Endometrial microvascular endothelial cells (primary cell): Measurements from ENCODE around the gene SYNGR4. TPM values are rescaled to one million over a fixed set of nuclear protein-coding genes. Genes with fewer than 3 reads are reported as not detected.
"Not testable (repeated sequence)": the region's sequence is repeated elsewhere in the genome, so short reads cannot be mapped to it uniquely, and the experiment has no call there.

ENCODE experiments used
- in situ Hi-C: cut with HindIII; loops from 2 replicates; pipeline ENCODE4 v1.10.0; 2017; ENCODE audit warnings: low sequenced_read_pairs, low pct_unique_long_range_greater_than_20kb; ENCODE audit errors: inconsistent ontology term
- total RNA-seq: library from RNA; depleted of rRNA; stranded (reverse); fragments of >200 nt; gene quantifications from one replicate; pipeline ENCODE4 v1.2.3, GENCODE V29; 2015; ENCODE audit errors: inconsistent ontology term

The SYNGR4 gene
- total RNA-seq, 1 donor from 2014 or later, result not detected

- in situ Hi-C loops, result no loop called here
Measured at GRCh38 chr19:48364598-48365348, 606 bp downstream of the SYNGR4 start.

GRCh38 chr19:48365602-48366001 is 1.4 kb downstream of the SYNGR4 start:
- in situ Hi-C loops, result no loop called here

GRCh38 chr19:48367855-48368254 is 3.7 kb downstream of the SYNGR4 start:
- in situ Hi-C loops, result no loop called here

- in situ Hi-C loops, result no loop called here
Measured at GRCh38 chr19:48368936-48369335, 4.8 kb downstream of the SYNGR4 start.

- in situ Hi-C loops, result no loop called here
Measured at GRCh38 chr19:48370955-48371354, 6.8 kb downstream of the SYNGR4 start.

- in situ Hi-C loops, result no loop called here
Measured at GRCh38 chr19:48371367-48371766, 7.2 kb downstream of the SYNGR4 start.

- in situ Hi-C loops, result not testable (repeated sequence)
Measured at GRCh38 chr19:48371771-48372170, 7.6 kb downstream of the SYNGR4 start.

GRCh38 chr19:48372904-48373303 is 8.7 kb downstream of the SYNGR4 start:
- in situ Hi-C loops, result no loop called here

GRCh38 chr19:48373567-48373966 is 9.4 kb downstream of the SYNGR4 start:
- in situ Hi-C loops, result no loop called here

- in situ Hi-C loops, result no loop called here
Measured at GRCh38 chr19:48378194-48378570, 14.0 kb downstream of the SYNGR4 start.

- in situ Hi-C loops, result no loop called here
Measured at GRCh38 chr19:48379058-48379457, 14.9 kb downstream of the SYNGR4 start.

GRCh38 chr19:48381178-48381950 is 17.2 kb downstream of the SYNGR4 start:
- in situ Hi-C loops, result no loop called here

- in situ Hi-C loops, result no loop called here
Measured at GRCh38 chr19:48382286-48382685, 18.1 kb downstream of the SYNGR4 start.

GRCh38 chr19:48385461-48386087 is 21.4 kb downstream of the SYNGR4 start:
- in situ Hi-C loops, result no loop called here

- in situ Hi-C loops, result no loop called here
Measured at GRCh38 chr19:48386981-48387380, 22.8 kb downstream of the SYNGR4 start.

- in situ Hi-C loops, result no loop called here
Measured at GRCh38 chr19:48390188-48391099, 26.3 kb downstream of the SYNGR4 start.

GRCh38 chr19:48391100-48392005 is 27.2 kb downstream of the SYNGR4 start, which contains the start of gene KDELR1:
Gene KDELR1 (minus strand): TSS chr19:48391551. CDS start chr19:48391358, 193 bp downstream.
- in situ Hi-C loops, result no loop called here

GRCh38 chr19:48392006-48392344 is 27.8 kb downstream of the SYNGR4 start:
- in situ Hi-C loops, result not testable (repeated sequence)
